Measurements from ENCODE around the gene C11orf86. TPM values are rescaled to one million over a fixed set of nuclear protein-coding genes. Genes with fewer than 3 reads are reported as not detected.

C11orf86 gene, protein sequence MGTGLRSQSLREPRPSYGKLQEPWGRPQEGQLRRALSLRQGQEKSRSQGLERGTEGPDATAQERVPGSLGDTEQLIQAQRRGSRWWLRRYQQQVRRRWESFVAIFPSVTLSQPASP
- total RNA-seq (not detected), polyA plus RNA-seq (not detected)

DNA sequence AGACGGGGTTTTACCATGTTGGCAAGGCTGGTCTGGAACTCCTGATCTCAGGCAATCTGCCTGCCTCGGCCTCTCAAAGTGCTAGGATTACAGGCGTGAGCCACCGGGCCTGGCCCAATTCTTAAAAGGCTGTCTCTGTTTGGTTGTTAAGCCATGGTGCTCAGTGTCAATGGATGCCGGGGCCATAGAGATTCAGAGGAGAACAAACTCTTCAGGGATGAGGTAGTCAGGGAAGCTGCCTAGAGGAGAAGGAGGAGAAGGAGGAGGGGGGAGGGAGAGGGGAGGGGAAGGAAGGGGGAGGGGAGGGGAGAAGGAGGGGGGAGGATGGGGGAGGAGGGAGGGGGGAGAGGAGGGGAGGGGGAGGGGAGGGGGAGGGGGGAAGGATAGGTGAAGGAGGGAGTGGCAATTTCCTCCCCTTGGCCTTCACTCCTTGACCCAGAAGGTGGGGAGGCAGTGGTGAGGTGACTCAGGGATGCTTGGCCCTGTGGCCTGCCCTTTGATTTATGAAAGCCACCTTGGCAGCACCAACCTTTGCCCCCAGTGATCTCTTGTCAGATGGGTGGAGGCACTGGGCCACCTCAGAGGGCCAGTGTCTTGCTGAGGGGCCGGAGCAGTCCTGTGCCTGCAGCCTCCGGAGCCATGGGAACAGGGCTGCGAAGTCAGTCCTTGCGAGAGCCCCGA is at the start of gene C11orf86:
TSS of gene C11orf86 (plus strand) at position 581 of the 681 bp plus-strand sequence. CDS start at position 640, 59 bp downstream.
- Histone ChIP-seq H3K27ac (ENCODE audit: low read depth, low read length) (no peak within 1 kb of the TSS), H3K4me1 (ENCODE audit: insufficient read depth, low read length) (no peaks in the 10 kb centered on the region), H3K9me3 (ENCODE audit: control insufficient read depth in 1 of 2, low read length in 2 of 2) (peaks cover 0 to 3% of the 10 kb centered on the region in 2 donors), H3K36me3 (ENCODE audit: insufficient read depth, low read length) (no peaks in the 10 kb centered on the region), H3K4me3 (ENCODE audit: low read length in 2 of 2) (no peak within 1 kb of the TSS), H3K27me3 (ENCODE audit: insufficient read depth, low read length) (no peaks in the 10 kb centered on the region)
- Mint-ChIP-seq H3K27me3 (peaks cover 8 to 12% of the 10 kb centered on the region in 2 donors), H3K27ac (peak within 1 kb of the TSS in 1 of 7 donors; percentile 38), H3K4me3 (no peak within 1 kb of the TSS), H3K4me1 (no peaks in the 10 kb centered on the region), H3K9me3 (peaks cover 0 to 13% (median 6%) of the 10 kb centered on the region in 8 donors), H3K36me3 (peaks cover 0 to 2% of the 10 kb centered on the region in 2 donors)
- intact Hi-C loops (cut with micrococcal nuclease), result loop anchor here (10.0 kb wide), 1 partner anchor 280 kb away; no protein-coding TSS in a partner anchor
- CTCF ChIA-PET (ENCODE audit: partially characterized antibody), result interaction anchor here (1.5 kb wide), 1 partner anchor 17 kb away, joined by 4 read pairs; no protein-coding TSS in a partner anchor
- no peak for DNase-seq
- POLR2A ChIA-PET (ENCODE audit: partially characterized antibody), result no interaction called here

DNA sequence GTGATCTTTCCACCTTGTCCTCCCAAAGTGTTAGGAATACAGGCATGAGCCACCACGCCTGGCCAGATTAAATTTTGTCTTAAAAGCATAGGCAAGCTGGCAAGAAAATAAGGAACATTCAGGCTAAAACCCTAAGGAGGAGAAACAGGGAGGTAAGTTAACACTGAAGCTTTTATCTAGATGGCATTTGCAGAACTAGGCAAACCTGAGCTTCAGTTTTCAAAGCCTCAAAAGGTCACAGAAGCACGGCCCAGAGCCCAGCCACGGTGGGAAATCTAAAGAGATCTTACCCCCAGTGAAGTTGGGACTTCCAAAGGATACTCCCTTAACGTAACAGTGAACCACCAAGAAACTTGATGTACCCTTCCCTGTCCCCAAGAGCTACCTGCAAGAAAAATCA is 45.4 kb upstream of the C11orf86 start:
- intact Hi-C loops (cut with micrococcal nuclease), result no loop called here
- CTCF ChIA-PET (ENCODE audit: partially characterized antibody), result no interaction called here
- H3K9me3 ChIP-seq (ENCODE audit: control insufficient read depth in 1 of 2, low read length in 2 of 2), result no peaks in the 10 kb centered on the region

DNA sequence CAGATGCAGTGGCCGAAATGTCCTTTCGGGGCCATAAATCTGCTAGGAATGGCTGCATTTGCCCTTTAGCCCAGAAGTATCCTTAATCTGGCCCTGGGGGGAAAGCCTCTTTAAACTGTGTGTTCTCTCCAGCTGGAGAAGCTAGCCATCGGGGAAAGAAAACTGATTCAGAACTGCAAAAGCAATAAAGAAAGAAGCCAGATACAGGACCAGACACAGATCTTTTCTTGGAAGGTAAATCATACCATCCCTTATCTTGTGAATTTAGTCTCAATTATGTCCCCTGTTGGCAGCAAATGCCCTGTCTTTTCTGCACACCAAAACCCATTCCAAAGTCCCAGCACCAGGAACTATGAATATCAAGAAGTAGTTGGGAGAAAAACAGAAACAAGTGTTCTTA is 42.6 kb upstream of the C11orf86 start:
- Histone ChIP-seq H3K36me3 (ENCODE audit: insufficient read depth, low read length) (no peaks in the 10 kb centered on the region), H3K27me3 (ENCODE audit: insufficient read depth, low read length) (no peaks in the 10 kb centered on the region), H3K4me1 (ENCODE audit: insufficient read depth, low read length) (no peaks in the 10 kb centered on the region), H3K27ac (ENCODE audit: low read depth, low read length) (no peak overlapping the region), H3K9me3 (ENCODE audit: control insufficient read depth in 1 of 2, low read length in 2 of 2) (no peaks in the 10 kb centered on the region), H3K4me3 (ENCODE audit: low read length in 2 of 2) (no peak overlapping the region)
- intact Hi-C loops (cut with micrococcal nuclease), result no loop called here
- no peaks in the 10 kb centered on the region for H3K36me3 Mint-ChIP-seq
- no peak for DNase-seq
- H3K4me3 Mint-ChIP-seq, result no peak overlapping the region
- CTCF ChIA-PET (ENCODE audit: partially characterized antibody), result no interaction called here
- H3K27me3 Mint-ChIP-seq, result peaks cover 0 to 2% of the 10 kb centered on the region in 2 donors
- POLR2A ChIA-PET (ENCODE audit: partially characterized antibody), result no interaction called here
- H3K9me3 Mint-ChIP-seq, result no peaks in the 10 kb centered on the region
- H3K4me1 Mint-ChIP-seq, result no peaks in the 10 kb centered on the region
- no peak overlapping the region for H3K27ac Mint-ChIP-seq

More for the DNA sequence above, 45.4 kb upstream of the C11orf86 start:
- H3K27ac Mint-ChIP-seq, result no peak overlapping the region
- H3K4me1 Mint-ChIP-seq, result no peaks in the 10 kb centered on the region
- Histone ChIP-seq H3K27ac (ENCODE audit: low read depth, low read length) (no peak overlapping the region), H3K4me3 (ENCODE audit: low read length in 2 of 2) (no peak overlapping the region), H3K4me1 (ENCODE audit: insufficient read depth, low read length) (no peaks in the 10 kb centered on the region), H3K27me3 (ENCODE audit: insufficient read depth, low read length) (no peaks in the 10 kb centered on the region), H3K36me3 (ENCODE audit: insufficient read depth, low read length) (no peaks in the 10 kb centered on the region)
- H3K27me3 Mint-ChIP-seq, result peaks cover 0 to 2% of the 10 kb centered on the region in 2 donors
- POLR2A ChIA-PET (ENCODE audit: partially characterized antibody), result no interaction called here
- H3K4me3 Mint-ChIP-seq, result no peak overlapping the region
- H3K36me3 Mint-ChIP-seq, result peaks cover 0 to 2% of the 10 kb centered on the region in 2 donors
- no peak for DNase-seq
- H3K9me3 Mint-ChIP-seq, result peaks cover 0 to 2% (median 0%) of the 10 kb centered on the region in 8 donors

DNA sequence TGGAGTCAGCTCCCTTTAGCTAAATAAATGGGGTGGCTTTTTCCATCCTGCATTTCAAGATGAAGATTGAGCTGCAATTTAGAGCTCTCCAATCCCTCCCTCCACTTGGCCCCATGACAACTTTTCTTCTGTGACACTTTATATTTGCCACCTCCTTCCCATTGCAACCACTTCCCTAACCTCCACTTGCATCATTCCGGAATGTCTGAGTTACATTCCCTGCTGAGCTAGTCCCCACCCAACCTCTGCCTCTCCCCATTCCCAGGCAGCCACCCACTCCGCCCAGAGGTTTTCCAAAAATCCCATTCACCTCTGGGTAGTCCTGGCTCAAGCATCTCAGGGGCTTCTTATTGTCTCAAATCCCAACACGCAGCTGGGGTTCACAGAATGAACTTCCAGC is 41.6 kb upstream of the C11orf86 start:
- H3K9me3 ChIP-seq (ENCODE audit: control insufficient read depth in 1 of 2, low read length in 2 of 2), result no peaks in the 10 kb centered on the region
- Mint-ChIP-seq H3K4me3 (no peak overlapping the region), H3K36me3 (no peaks in the 10 kb centered on the region), H3K4me1 (no peaks in the 10 kb centered on the region), H3K27ac (no peak overlapping the region), H3K9me3 (peaks cover 0 to 2% (median 0%) of the 10 kb centered on the region in 8 donors), H3K27me3 (peaks cover 0 to 2% of the 10 kb centered on the region in 2 donors)
- H3K27ac ChIP-seq (ENCODE audit: low read depth, low read length), result no peak overlapping the region
- no peaks in the 10 kb centered on the region for H3K4me1 ChIP-seq (ENCODE audit: insufficient read depth, low read length)
- intact Hi-C loops (cut with micrococcal nuclease), result no loop called here
- no peaks in the 10 kb centered on the region for H3K36me3 ChIP-seq (ENCODE audit: insufficient read depth, low read length)
- CTCF ChIA-PET (ENCODE audit: partially characterized antibody), result no interaction called here
- POLR2A ChIA-PET (ENCODE audit: partially characterized antibody), result no interaction called here
- no peak for DNase-seq
- no peak overlapping the region for H3K4me3 ChIP-seq (ENCODE audit: low read length in 2 of 2)
- no peaks in the 10 kb centered on the region for H3K27me3 ChIP-seq (ENCODE audit: insufficient read depth, low read length)

DNA sequence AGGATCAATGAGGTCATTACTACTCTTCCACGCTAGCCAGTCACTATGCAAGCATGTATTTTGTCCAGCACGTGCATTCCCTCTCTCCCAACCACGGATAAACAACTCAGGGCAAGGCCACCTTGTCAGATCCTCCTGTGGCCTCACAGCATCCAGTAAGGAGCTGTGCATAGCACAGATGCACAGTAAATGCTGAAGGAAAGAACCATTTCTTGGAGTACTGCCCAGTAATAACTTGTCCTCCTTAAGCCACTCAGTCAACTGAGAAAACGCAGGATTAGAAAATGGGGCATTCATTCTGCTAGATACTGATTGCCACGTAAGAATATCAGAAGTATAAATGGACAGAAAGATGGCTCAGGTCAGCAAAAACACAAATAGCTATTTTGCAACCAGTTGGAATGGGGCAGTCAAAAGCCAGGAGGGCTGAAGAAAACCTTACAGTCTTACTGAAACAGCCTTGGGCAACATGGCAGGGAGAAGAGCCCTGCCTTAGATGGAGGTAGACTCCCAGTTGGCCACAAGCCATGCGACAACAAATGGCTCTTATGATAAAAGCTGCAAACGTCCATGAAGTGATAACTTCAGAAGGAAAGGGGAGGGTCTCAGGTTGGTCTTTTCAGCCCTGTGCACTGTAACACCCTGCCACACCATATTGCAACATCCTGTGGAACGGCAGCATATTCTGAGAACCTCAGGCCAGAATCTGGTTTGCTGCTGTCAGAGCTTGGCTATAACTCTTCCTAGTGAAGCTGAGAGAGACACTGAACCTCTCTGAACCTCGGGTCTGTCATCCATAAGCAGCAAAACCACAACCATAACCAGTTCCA is 39.9 kb upstream of the C11orf86 start:
- ChIA-PET CTCF (ENCODE audit: partially characterized antibody) (no interaction called here), POLR2A (ENCODE audit: partially characterized antibody) (no interaction called here)
- H3K4me3 ChIP-seq (ENCODE audit: low read length in 2 of 2), result no peak overlapping the region
- Mint-ChIP-seq H3K27me3 (peaks cover 0 to 2% of the 10 kb centered on the region in 2 donors), H3K9me3 (peaks cover 0 to 2% (median 0%) of the 10 kb centered on the region in 8 donors), H3K27ac (peak overlapping the region in 1 of 7 donors; percentile 57), H3K36me3 (no peaks in the 10 kb centered on the region), H3K4me1 (no peaks in the 10 kb centered on the region), H3K4me3 (no peak overlapping the region)
- no peaks in the 10 kb centered on the region for H3K36me3 ChIP-seq (ENCODE audit: insufficient read depth, low read length)
- H3K27ac ChIP-seq (ENCODE audit: low read depth, low read length), result no peak overlapping the region
- no peaks in the 10 kb centered on the region for H3K4me1 ChIP-seq (ENCODE audit: insufficient read depth, low read length)
- intact Hi-C loops (cut with micrococcal nuclease), result no loop called here
- no peak for DNase-seq
- no peaks in the 10 kb centered on the region for H3K9me3 ChIP-seq (ENCODE audit: control insufficient read depth in 1 of 2, low read length in 2 of 2)
- no peaks in the 10 kb centered on the region for H3K27me3 ChIP-seq (ENCODE audit: insufficient read depth, low read length)

DNA sequence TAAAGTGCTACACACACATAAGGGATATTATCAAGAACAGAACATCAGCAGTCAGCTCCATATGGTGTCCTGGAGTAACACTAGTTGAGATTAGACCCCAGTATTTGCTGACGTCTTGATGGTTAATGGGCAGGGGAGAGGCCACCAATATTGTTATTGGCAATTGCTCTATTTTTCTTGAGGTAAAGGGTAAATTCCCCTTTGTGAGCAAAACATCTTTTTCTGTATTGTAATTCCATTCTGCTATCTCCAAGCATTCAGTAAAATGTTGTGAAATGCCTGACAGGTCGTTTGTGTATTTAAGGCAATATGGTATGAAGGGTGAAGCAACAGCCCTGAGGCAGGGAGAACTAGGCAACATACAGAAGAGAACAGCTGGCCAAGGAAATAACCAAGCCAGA is 38.8 kb upstream of the C11orf86 start:
- H3K27me3 Mint-ChIP-seq, result peaks cover 0 to 2% of the 10 kb centered on the region in 2 donors
- CTCF ChIA-PET (ENCODE audit: partially characterized antibody), result no interaction called here
- no peaks in the 10 kb centered on the region for H3K9me3 ChIP-seq (ENCODE audit: control insufficient read depth in 1 of 2, low read length in 2 of 2)

DNA sequence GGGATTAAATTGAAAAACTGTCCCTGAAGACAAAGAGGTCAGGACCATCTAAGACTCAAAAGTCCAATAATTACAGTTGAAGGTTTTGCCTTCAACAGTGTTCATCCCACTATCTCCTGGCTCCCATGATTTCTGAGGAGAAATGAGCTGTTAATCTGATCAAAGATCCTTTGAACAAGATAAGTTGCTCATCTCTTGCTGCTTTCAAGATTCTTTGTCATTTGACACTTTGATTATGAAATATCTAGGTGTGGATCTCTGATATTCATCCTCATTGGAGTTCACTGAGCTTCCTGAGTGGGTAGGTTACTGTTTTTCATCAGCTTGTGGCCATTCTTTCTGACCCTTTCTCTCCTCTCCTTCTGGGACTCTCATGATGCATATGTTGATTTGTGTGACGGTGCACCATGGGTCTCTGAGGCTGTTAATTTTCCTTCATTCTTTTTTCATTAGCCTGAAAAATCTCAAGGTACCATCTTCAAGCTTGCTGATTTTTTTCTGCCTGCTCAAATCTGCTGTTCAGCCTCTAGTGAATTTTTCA is 37.8 kb upstream of the C11orf86 start:
- CTCF ChIA-PET (ENCODE audit: partially characterized antibody), result no interaction called here

More for the DNA sequence above, 38.8 kb upstream of the C11orf86 start:
- no peak overlapping the region for H3K4me3 Mint-ChIP-seq
- H3K36me3 Mint-ChIP-seq, result no peaks in the 10 kb centered on the region
- peaks cover 0 to 2% (median 0%) of the 10 kb centered on the region in 8 donors for H3K9me3 Mint-ChIP-seq
- no peaks in the 10 kb centered on the region for H3K4me1 ChIP-seq (ENCODE audit: insufficient read depth, low read length)
- POLR2A ChIA-PET (ENCODE audit: partially characterized antibody), result no interaction called here
- H3K4me1 Mint-ChIP-seq, result no peaks in the 10 kb centered on the region
- no peaks in the 10 kb centered on the region for H3K36me3 ChIP-seq (ENCODE audit: insufficient read depth, low read length)
- intact Hi-C loops (cut with micrococcal nuclease), result no loop called here
- H3K4me3 ChIP-seq (ENCODE audit: low read length in 2 of 2), result no peak overlapping the region
- no peak for DNase-seq
- no peak overlapping the region for H3K27ac ChIP-seq (ENCODE audit: low read depth, low read length)
- H3K27me3 ChIP-seq (ENCODE audit: insufficient read depth, low read length), result no peaks in the 10 kb centered on the region
- no peak overlapping the region for H3K27ac Mint-ChIP-seq

More for the DNA sequence above, 37.8 kb upstream of the C11orf86 start:
- Mint-ChIP-seq H3K36me3 (no peaks in the 10 kb centered on the region), H3K4me3 (no peak overlapping the region), H3K9me3 (peaks cover 0 to 2% (median 0%) of the 10 kb centered on the region in 8 donors), H3K27ac (no peak overlapping the region), H3K4me1 (no peaks in the 10 kb centered on the region), H3K27me3 (peaks cover 0 to 2% of the 10 kb centered on the region in 2 donors)
- no peak overlapping the region for H3K27ac ChIP-seq (ENCODE audit: low read depth, low read length)
- H3K4me1 ChIP-seq (ENCODE audit: insufficient read depth, low read length), result no peaks in the 10 kb centered on the region
- no peak overlapping the region for H3K4me3 ChIP-seq (ENCODE audit: low read length in 2 of 2)
- H3K36me3 ChIP-seq (ENCODE audit: insufficient read depth, low read length), result no peaks in the 10 kb centered on the region
- intact Hi-C loops (cut with micrococcal nuclease), result no loop called here
- H3K9me3 ChIP-seq (ENCODE audit: control insufficient read depth in 1 of 2, low read length in 2 of 2), result no peaks in the 10 kb centered on the region
- no peaks in the 10 kb centered on the region for H3K27me3 ChIP-seq (ENCODE audit: insufficient read depth, low read length)
- POLR2A ChIA-PET (ENCODE audit: partially characterized antibody), result no interaction called here
- DNase-seq, result no peak
